Stimulated activated CD4-positive, alpha-beta T cell treated with anti-CD3 and anti-CD28 coated beads, Interleukin-15, amount 100 ng/mL, for 1 hour (primary cell): ENCODE data around the gene EXOC6B.
"Not testable (repeated sequence)": the region's sequence is repeated elsewhere in the genome, so short reads cannot be mapped to it uniquely, and the experiment has no call there.

Experiments used
- DNase-seq, 2 donors: peaks; one replicate each; pipeline ENCODE4 v3.0.0-alpha.2; 2020; ENCODE audit warnings: low read depth in 1 of 2, low spot score in 1 of 2

EXOC6B gene

GRCh38 chr2:72555943-72556342 lies 269.9 kb downstream of the EXOC6B start:
- no peak for DNase-seq

GRCh38 chr2:72555363-72555762 lies 270.5 kb downstream of the EXOC6B start:
- DNase-seq, result not testable (repeated sequence)

GRCh38 chr2:72554910-72555309 lies 270.9 kb downstream of the EXOC6B start:
- DNase-seq, result not testable (repeated sequence)

- DNase-seq, result no peak
Measured at GRCh38 chr2:72554381-72554780, 271.5 kb downstream of the EXOC6B start.

GRCh38 chr2:72548081-72548764 lies 277.6 kb downstream of the EXOC6B start:
- no peak for DNase-seq

- DNase-seq, result no peak
Measured at GRCh38 chr2:72545790-72546189, 280.0 kb downstream of the EXOC6B start.

GRCh38 chr2:72544554-72544953 lies 281.3 kb downstream of the EXOC6B start:
- no peak for DNase-seq

GRCh38 chr2:72543497-72544216 lies 282.2 kb downstream of the EXOC6B start:
- DNase-seq, result no peak

DNA sequence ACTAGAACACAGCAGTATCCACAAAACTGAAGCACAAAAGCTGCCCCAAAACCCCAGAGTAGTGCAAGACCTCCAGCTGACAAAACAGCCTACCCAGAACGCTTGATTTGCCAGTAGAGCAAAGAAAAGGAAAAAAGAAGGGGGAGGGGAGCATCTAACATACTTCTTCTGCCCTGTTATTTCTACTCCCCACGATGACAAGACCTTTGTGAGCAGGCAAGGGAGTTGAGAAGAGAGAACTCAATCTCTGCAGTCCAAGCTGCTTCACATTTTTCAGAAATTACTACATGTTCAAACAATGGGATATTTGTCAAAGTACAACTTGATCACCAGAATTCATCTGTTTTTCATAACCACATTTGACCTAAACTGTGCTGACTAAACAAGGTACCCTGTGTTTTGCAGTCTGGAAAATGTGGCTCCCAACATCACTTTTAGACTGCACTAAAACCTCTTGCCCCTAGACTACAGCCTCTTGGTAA lies 286.7 kb downstream of the EXOC6B start:
- no peak for DNase-seq

GRCh38 chr2:72538486-72538885 lies 287.3 kb downstream of the EXOC6B start:
- no peak for DNase-seq

- not testable (repeated sequence) for DNase-seq
Measured at GRCh38 chr2:72535586-72535985, 290.2 kb downstream of the EXOC6B start.

GRCh38 chr2:72533765-72534164 lies 292.1 kb downstream of the EXOC6B start:
- no peak for DNase-seq

- DNase-seq, result no peak
Measured at GRCh38 chr2:72527424-72527823, 298.4 kb downstream of the EXOC6B start.

GRCh38 chr2:72526623-72527022 lies 299.2 kb downstream of the EXOC6B start:
- DNase-seq, result no peak

GRCh38 chr2:72524071-72524470 lies 301.8 kb downstream of the EXOC6B start:
- DNase-seq, result no peak

- no peak for DNase-seq
Measured at GRCh38 chr2:72515696-72516095, 310.1 kb downstream of the EXOC6B start.

GRCh38 chr2:72513011-72513410 lies 312.8 kb downstream of the EXOC6B start:
- no peak for DNase-seq

- DNase-seq, result no peak
Measured at GRCh38 chr2:72512376-72512775, 313.5 kb downstream of the EXOC6B start.

GRCh38 chr2:72511906-72512305 lies 313.9 kb downstream of the EXOC6B start:
- no peak for DNase-seq

DNA sequence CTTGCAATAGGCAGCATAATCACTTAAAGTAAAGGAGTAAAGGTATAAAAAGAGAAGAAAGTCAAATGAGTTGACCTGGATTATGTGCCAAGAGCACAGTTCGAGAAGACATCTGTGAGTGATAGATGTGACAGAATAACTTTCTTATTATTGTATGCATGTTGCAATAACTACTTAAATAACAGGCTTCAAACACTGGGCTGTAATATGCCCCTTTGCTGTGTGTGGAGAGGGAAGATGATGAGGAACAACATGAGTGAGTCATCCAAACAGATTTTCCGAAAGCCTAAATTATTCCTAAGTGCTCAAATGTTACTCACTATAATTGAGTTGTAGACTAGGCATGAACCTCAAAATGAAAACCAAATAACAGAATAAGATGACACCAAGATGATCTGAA lies 328.1 kb downstream of the EXOC6B start:
- DNase-seq, result no peak

DNA sequence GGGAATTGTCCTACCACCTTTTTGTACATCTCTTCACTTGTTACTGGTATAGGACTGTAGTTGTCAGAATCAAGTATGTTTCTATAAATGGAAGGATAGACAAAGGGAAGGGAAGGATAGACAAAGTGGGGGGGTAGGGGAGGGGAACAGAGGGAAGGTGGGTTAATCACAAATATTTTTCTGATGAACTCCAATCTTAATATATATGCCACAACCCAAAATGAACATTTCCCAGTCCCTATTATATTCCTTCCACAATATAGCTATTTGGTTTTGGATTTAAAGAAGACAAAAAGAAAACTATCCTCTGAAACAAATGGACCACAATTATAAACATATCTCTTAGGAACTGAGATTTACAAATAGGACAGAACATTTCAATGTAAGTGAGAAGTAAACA lies 329.4 kb downstream of the EXOC6B start:
- DNase-seq, result no peak

GRCh38 chr2:72494392-72494791 lies 331.4 kb downstream of the EXOC6B start:
- DNase-seq, result no peak

GRCh38 chr2:72484622-72485021 lies 341.2 kb downstream of the EXOC6B start:
- DNase-seq, result not testable (repeated sequence)
